ENCODE results near the gene GTF2IRD1.

Gene GTF2IRD1

GRCh38 chr7:74523015-74523414 lies 69.3 kb downstream of the GTF2IRD1 start:
- Histone ChIP-seq H3K79me2 (ENCODE audit: control insufficient read depth, low read length) (no peaks in the 10 kb centered on the region), H3K4me2 (ENCODE audit: low read length) (no peak overlapping the region)

GRCh38 chr7:74525140-74525539 lies 71.4 kb downstream of the GTF2IRD1 start:
- Histone ChIP-seq H3K4me3 (ENCODE audit: low read length) (no peak overlapping the region), H3K4me1 (ENCODE audit: control insufficient read depth, low read length) (no peaks in the 10 kb centered on the region), H3K9me2 (replicated peaks; ENCODE audit: control insufficient read depth, low read length) (no peaks in the 10 kb centered on the region), H4K20me1 (ENCODE audit: control insufficient read depth, insufficient read depth, low read depth, low read length) (no peaks in the 10 kb centered on the region), H3K27me3 (ENCODE audit: control insufficient read depth, low read length) (no peaks in the 10 kb centered on the region), H3K9me3 (ENCODE audit: control insufficient read depth, insufficient read depth, low read length) (no peaks in the 10 kb centered on the region), H3F3A (ENCODE audit: control insufficient read depth, insufficient read depth) (no peaks in the 10 kb centered on the region), H3K27ac (ENCODE audit: low read depth, low read length) (no peak overlapping the region), H3K36me3 (ENCODE audit: control insufficient read depth, low read length) (peaks cover 47% of the 10 kb centered on the region), H3K4me2 (ENCODE audit: low read length) (no peak overlapping the region), H3K79me2 (ENCODE audit: control insufficient read depth, low read length) (no peaks in the 10 kb centered on the region)
- no peak for TF ChIP-seq CTCF (IDR thresholded peaks at IDR 0.05; ENCODE audit: low read depth, low read length, poor library complexity, severe bottlenecking)
- no peak for TF ChIP-seq EZH2phosphoT487 (IDR thresholded peaks at IDR 0.05; ENCODE audit: borderline replicate concordance, low read length)

More at GRCh38 chr7:74523015-74523414, 69.3 kb downstream of the GTF2IRD1 start:
- no peaks in the 10 kb centered on the region for H3K27me3 ChIP-seq (ENCODE audit: control insufficient read depth, low read length)
- H3K36me3 ChIP-seq (ENCODE audit: control insufficient read depth, low read length): peaks cover 63% of the 10 kb centered on the region
- TF ChIP-seq EZH2phosphoT487 (IDR thresholded peaks at IDR 0.05; ENCODE audit: borderline replicate concordance, low read length) (no peak), CTCF (IDR thresholded peaks at IDR 0.05; ENCODE audit: low read depth, low read length, poor library complexity, severe bottlenecking) (no peak)
- H3K4me3 ChIP-seq (ENCODE audit: low read length): no peak overlapping the region
- H4K20me1 ChIP-seq (ENCODE audit: control insufficient read depth, insufficient read depth, low read depth, low read length): no peaks in the 10 kb centered on the region
- H3F3A ChIP-seq (ENCODE audit: control insufficient read depth, insufficient read depth): no peaks in the 10 kb centered on the region
- no peaks in the 10 kb centered on the region for H3K9me2 ChIP-seq (replicated peaks; ENCODE audit: control insufficient read depth, low read length)
- H3K4me1 ChIP-seq (ENCODE audit: control insufficient read depth, low read length): no peaks in the 10 kb centered on the region
- H3K27ac ChIP-seq (ENCODE audit: low read depth, low read length): no peak overlapping the region
- H3K9me3 ChIP-seq (ENCODE audit: control insufficient read depth, insufficient read depth, low read length): no peaks in the 10 kb centered on the region

- H3K4me2 ChIP-seq (ENCODE audit: low read length): no peak overlapping the region
Observed at GRCh38 chr7:74525881-74526280, 72.2 kb downstream of the GTF2IRD1 start.

More at GRCh38 chr7:74525881-74526280, 72.2 kb downstream of the GTF2IRD1 start:
- Histone ChIP-seq H3K36me3 (ENCODE audit: control insufficient read depth, low read length) (peaks cover 46% of the 10 kb centered on the region), H3K9me3 (ENCODE audit: control insufficient read depth, insufficient read depth, low read length) (no peaks in the 10 kb centered on the region), H3K4me1 (ENCODE audit: control insufficient read depth, low read length) (no peaks in the 10 kb centered on the region), H3K27ac (ENCODE audit: low read depth, low read length) (no peak overlapping the region), H3K9me2 (replicated peaks; ENCODE audit: control insufficient read depth, low read length) (no peaks in the 10 kb centered on the region), H3F3A (ENCODE audit: control insufficient read depth, insufficient read depth) (no peaks in the 10 kb centered on the region), H3K79me2 (ENCODE audit: control insufficient read depth, low read length) (no peaks in the 10 kb centered on the region), H3K4me3 (ENCODE audit: low read length) (no peak overlapping the region), H3K27me3 (ENCODE audit: control insufficient read depth, low read length) (no peaks in the 10 kb centered on the region), H4K20me1 (ENCODE audit: control insufficient read depth, insufficient read depth, low read depth, low read length) (no peaks in the 10 kb centered on the region)
- TF ChIP-seq CTCF (IDR thresholded peaks at IDR 0.05; ENCODE audit: low read depth, low read length, poor library complexity, severe bottlenecking) (no peak), EZH2phosphoT487 (IDR thresholded peaks at IDR 0.05; ENCODE audit: borderline replicate concordance, low read length) (no peak)

All from DOHH2 (cell line).